Left lung (tissue), 10 donors: ENCODE data around the gene SP140. TPM values are rescaled to one million over a fixed set of nuclear protein-coding genes. Genes with fewer than 3 reads are reported as not detected.
"Not testable (repeated sequence)": the region's sequence is repeated elsewhere in the genome, so short reads cannot be mapped to it uniquely, and the experiment has no call there.

Experiments
- ATAC-seq: fragments of 200-7000 bp; cut with Tn5 transposase; one replicate; pipeline ENCODE4 v1.9.1; 2020; ENCODE audit warnings: moderate library complexity
- DNase-seq, 4 donors: peaks; one replicate each; pipeline ENCODE4 v3.0.0-alpha.2; 2013 to 2020
- H3K27ac ChIP-seq, 2 donors: fragments of 200-600 bp; sonication (generic) in 1 of 2; one replicate each; pipeline versions ENCODE4 v1.5.0 to v1.8.0; 2020 to 2021
- H3K27me3 ChIP-seq, 2 donors: fragments of 200-600 bp; sonication (generic) in 1 of 2; one replicate each; pipeline versions ENCODE4 v1.5.0 to v1.8.0; 2020 to 2021
- H3K36me3 ChIP-seq, 2 donors: fragments of 200-600 bp; sonication (generic) in 1 of 2; one replicate each; pipeline versions ENCODE4 v1.5.0 to v1.8.0; 2020 to 2021
- H3K4me1 ChIP-seq, 2 donors: fragments of 200-600 bp; one replicate each; pipeline ENCODE4 v1.8.0; 2021
- H3K4me3 ChIP-seq, 2 donors: fragments of 200-600 bp; sonication (generic) in 1 of 2; one replicate each; pipeline versions ENCODE4 v1.5.0 to v1.8.0; 2020 to 2021; ENCODE audit warnings: mild to moderate bottlenecking in 1 of 2
- H3K9me3 ChIP-seq, 2 donors: fragments of 200-600 bp; sonication (generic) in 1 of 2; one replicate each; pipeline versions ENCODE4 v1.5.0 to v1.8.0; 2020 to 2021
- intact Hi-C, 2 donors: fragments of 100-400 bp; cut with DNase I; formaldehyde crosslinking; loops; one replicate each; pipeline versions ENCODE4 v1.11.2 to v1.14.2; 2022
- polyA plus RNA-seq, 6 donors: library from polyadenylated mRNA; unstranded; fragments of 120-200 nt; gene quantifications; one replicate each; pipeline ENCODE4 v1.2.1, GENCODE V29; 2013; ENCODE audit not compliant: insufficient read length in 6 of 6
- total RNA-seq, 2 donors: library from RNA; stranded (reverse); fragmentation: NEBNext Ultra II Directional; extraction: Animal tissue kit (Norgen Biotek cat#: 25700); gene quantifications; one replicate each; pipeline ENCODE4 v1.2.1, GENCODE V29; 2021
- TF ChIP-seq, protein P1 (sequence below), 2 donors: fragments of 200-600 bp; sonication (generic) in 1 of 2; IDR thresholded peaks; one replicate each; pipeline versions ENCODE4 v1.5.0 to v1.8.0; 2021; ENCODE audit warnings: antibody characterized with exemption in 2 of 2
- donor health status: DM: no; HTN: yes; CAD: no.
- donor health status: DM: no; HTN: no; CAD: no.

Gene SP140
- total and polyA plus RNA-seq, 8 donors = 0.74 to 4.8 (median 1.3) TPM

DNA sequence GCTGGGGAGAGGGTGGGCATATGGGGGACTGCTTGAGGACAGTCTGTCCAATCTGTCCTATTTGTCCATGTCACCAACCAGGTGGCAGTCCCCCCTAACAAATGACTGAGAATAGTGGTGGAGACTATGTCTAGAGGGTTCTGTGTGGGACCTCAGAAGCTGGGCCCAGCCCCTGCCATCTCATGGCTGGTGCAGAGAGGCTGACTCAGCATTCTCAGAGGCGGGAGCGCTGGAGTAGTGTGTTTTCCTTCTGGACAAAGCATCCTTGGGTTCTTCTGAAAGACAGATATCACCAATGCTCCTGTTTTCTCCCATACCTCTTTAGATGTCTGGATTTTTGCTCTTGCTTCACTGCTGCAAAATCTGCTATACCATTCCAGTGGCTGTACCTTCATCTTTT, 57.4 kb downstream of the SP140 start:
- intact Hi-C loops = no loop called here
- Histone ChIP-seq H3K4me1 (no peaks in the 10 kb centered on the region), H3K27ac (no peak overlapping the region), H3K27me3 (no peaks in the 10 kb centered on the region), H3K4me3 (no peak overlapping the region), H3K9me3 (no peaks in the 10 kb centered on the region), H3K36me3 (no peaks in the 10 kb centered on the region)
- no peak for ATAC-seq
- TF ChIP-seq, protein P1, sequence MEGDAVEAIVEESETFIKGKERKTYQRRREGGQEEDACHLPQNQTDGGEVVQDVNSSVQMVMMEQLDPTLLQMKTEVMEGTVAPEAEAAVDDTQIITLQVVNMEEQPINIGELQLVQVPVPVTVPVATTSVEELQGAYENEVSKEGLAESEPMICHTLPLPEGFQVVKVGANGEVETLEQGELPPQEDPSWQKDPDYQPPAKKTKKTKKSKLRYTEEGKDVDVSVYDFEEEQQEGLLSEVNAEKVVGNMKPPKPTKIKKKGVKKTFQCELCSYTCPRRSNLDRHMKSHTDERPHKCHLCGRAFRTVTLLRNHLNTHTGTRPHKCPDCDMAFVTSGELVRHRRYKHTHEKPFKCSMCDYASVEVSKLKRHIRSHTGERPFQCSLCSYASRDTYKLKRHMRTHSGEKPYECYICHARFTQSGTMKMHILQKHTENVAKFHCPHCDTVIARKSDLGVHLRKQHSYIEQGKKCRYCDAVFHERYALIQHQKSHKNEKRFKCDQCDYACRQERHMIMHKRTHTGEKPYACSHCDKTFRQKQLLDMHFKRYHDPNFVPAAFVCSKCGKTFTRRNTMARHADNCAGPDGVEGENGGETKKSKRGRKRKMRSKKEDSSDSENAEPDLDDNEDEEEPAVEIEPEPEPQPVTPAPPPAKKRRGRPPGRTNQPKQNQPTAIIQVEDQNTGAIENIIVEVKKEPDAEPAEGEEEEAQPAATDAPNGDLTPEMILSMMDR (IDR thresholded peaks at IDR 0.05) = no peak
- no peak for DNase-seq

DNA sequence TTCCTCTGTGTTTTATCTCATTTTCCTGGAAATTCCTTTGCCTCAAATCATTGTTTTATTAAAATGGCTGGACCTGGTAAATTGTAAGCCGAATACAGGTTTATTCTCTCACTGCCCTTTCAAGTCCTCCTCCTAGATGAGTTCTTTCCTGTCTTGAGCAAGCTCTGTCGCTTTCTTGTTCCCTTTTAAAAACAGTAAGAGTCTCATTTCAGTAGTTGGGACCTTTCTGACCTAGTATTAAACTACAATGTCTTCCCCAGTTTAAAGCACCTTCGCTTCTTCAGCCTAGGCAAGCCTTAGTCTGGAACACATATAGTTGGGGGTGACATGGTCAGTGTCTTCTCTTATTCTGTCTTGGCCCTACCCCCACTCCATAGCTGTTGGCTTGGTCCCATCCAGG, 60.5 kb downstream of the SP140 start:
- intact Hi-C loops = no loop called here
- ATAC-seq = no peak

DNA sequence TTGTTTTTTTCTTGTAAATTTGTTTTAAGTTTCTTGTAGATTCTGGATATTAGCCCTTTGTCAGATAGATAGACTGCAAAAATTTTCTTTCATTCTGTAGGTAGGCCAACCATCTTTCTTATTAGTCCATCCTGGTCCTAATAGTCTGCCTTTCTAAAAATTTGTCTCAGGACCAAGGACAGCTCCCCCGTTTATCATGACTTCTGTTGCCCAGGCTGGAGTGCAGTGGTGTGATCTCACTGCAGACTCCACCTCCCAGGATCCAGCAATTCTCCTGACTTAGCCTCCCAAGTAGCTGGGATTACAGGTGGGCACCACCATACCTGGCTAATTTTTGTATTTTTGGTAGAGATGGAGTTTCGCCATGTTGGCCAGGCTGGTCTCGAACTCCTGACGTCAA, 63.8 kb downstream of the SP140 start:
- peak in 2 of 4 donors; percentile 3 for DNase-seq
- H3K4me1 ChIP-seq, intact Hi-C loops: not testable (repeated sequence)

More for the DNA sequence above, 60.5 kb downstream of the SP140 start:
- H3K27ac ChIP-seq = no peak overlapping the region
- H3K4me1 ChIP-seq = no peaks in the 10 kb centered on the region
- TF ChIP-seq, protein P1 (IDR thresholded peaks at IDR 0.05) = no peak
- H3K36me3 ChIP-seq = no peaks in the 10 kb centered on the region
- H3K27me3 ChIP-seq = no peaks in the 10 kb centered on the region
- no peaks in the 10 kb centered on the region for H3K9me3 ChIP-seq
- DNase-seq = no peak
- no peak overlapping the region for H3K4me3 ChIP-seq

DNA sequence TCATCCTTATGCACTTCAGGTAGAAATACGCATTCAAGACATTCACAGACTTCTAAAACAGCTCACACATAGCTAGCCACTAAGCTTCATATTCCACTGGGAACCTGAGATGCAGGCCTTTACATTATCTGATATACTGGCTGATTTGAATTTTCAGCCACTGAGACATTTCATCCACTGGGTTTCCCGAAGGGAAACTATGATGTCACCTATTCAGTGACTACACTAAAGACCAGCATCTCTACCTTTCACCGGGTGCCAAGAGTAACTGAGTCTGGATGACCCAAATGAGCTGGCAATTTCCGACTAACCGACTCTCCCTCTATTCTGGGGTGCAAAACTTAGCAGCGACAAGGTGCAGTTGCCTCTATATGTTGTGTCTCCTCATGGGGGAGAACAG, 69.7 kb downstream of the SP140 start:
- no peaks in the 10 kb centered on the region for H3K27me3 ChIP-seq
- peaks cover 0 to 10% of the 10 kb centered on the region in 2 donors for H3K9me3 ChIP-seq
- ATAC-seq (no peak), DNase-seq (no peak)
- no peaks in the 10 kb centered on the region for H3K4me1 ChIP-seq
- H3K4me3 ChIP-seq = no peak overlapping the region
- H3K27ac ChIP-seq = no peak overlapping the region
- TF ChIP-seq, protein P1 (IDR thresholded peaks at IDR 0.05) = no peak
- intact Hi-C loops = no loop called here
- no peaks in the 10 kb centered on the region for H3K36me3 ChIP-seq

More for the DNA sequence above, 63.8 kb downstream of the SP140 start:
- not testable (repeated sequence) for H3K27ac ChIP-seq, H3K27me3 ChIP-seq, H3K9me3 ChIP-seq, ATAC-seq, H3K36me3 ChIP-seq, H3K4me3 ChIP-seq

DNA sequence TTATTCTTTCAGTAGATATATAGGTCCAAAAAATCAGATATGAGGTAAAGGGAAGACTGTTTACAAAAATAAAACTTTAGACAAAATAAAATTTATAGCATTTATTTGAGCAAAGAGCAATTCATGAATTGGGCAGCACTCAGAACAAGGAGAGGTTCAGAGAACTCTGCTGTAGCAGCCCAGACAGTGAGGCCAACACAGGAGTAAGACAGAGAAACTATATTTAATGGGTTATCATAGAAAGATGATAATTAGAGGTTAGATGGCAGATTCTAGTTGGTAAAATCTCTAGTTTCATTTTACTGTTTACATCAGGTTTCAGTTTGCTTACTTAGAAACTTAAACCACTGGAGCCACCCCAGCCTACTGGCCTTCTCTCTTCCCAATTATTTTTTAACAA, 71.4 kb downstream of the SP140 start:
- H3K9me3 ChIP-seq = peaks cover 0 to 17% of the 10 kb centered on the region in 2 donors
- H3K36me3 ChIP-seq = no peaks in the 10 kb centered on the region
- ATAC-seq (no peak), DNase-seq (no peak)
- no peak overlapping the region for H3K4me3 ChIP-seq
- H3K4me1 ChIP-seq = no peaks in the 10 kb centered on the region
- no peak overlapping the region for H3K27ac ChIP-seq
- intact Hi-C loops = no loop called here
- TF ChIP-seq, protein P1 (IDR thresholded peaks at IDR 0.05) = no peak
- no peaks in the 10 kb centered on the region for H3K27me3 ChIP-seq

DNA sequence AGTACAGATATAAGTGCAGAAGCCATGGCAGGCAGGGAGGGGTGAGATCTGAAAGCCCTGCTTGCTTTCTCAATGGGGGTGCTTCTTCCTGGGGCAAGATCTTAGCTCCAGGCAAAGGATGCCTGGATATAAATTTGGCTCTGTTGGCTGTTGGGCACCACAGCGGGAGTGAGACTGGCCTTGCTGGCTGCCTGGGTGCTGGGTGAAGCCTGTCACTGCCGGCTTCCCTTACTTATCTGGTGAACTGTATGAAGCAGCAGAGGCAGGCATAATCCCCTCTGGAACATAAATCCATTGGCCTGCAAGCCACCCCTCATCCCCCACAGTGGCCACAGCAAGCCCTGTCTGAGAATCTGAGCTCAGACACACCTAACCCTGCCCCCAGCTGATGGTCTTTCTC, 74.1 kb downstream of the SP140 start:
- peaks cover 0 to 42% of the 10 kb centered on the region in 2 donors for H3K9me3 ChIP-seq
- intact Hi-C loops = no loop called here
- H3K36me3 ChIP-seq = no peaks in the 10 kb centered on the region
- H3K4me3 ChIP-seq = no peak overlapping the region
- ATAC-seq = no peak
- TF ChIP-seq, protein P1 (IDR thresholded peaks at IDR 0.05) = no peak
- H3K27ac ChIP-seq = no peak overlapping the region
- DNase-seq = no peak
- no peaks in the 10 kb centered on the region for H3K27me3 ChIP-seq
- no peaks in the 10 kb centered on the region for H3K4me1 ChIP-seq
